Stimulated activated CD8-positive, alpha-beta memory T cell treated with anti-CD3 and anti-CD28 coated beads, Interleukin-4, amount 100 ng/mL, for 4 hours (primary cell): ENCODE data around the gene OAS2.
"Not testable (repeated sequence)": the region's sequence is repeated elsewhere in the genome, so short reads cannot be mapped to it uniquely, and the experiment has no call there.

Experiments
- DNase-seq, 2 donors: peaks; one replicate each; pipeline ENCODE4 v3.0.0-alpha.2; 2020; ENCODE audit warnings: low read depth in 2 of 2, low spot score in 1 of 2

The OAS2 gene

GRCh38 chr12:112979041-112979680 is 842 bp downstream of the OAS2 start:
- DNase-seq: peak in 1 of 2 donors; percentile 13

GRCh38 chr12:112980491-112981158 is 2.3 kb downstream of the OAS2 start:
- no peak for DNase-seq

GRCh38 chr12:112985642-112986290 is 7.4 kb downstream of the OAS2 start:
- no peak for DNase-seq

GRCh38 chr12:112986291-112986800 is 8.0 kb downstream of the OAS2 start:
- no peak for DNase-seq

- no peak for DNase-seq
Observed at GRCh38 chr12:112987561-112987960, 9.2 kb downstream of the OAS2 start.

GRCh38 chr12:112988224-112988623 is 9.9 kb downstream of the OAS2 start:
- DNase-seq: no peak

GRCh38 chr12:112988823-112989385 is 10.6 kb downstream of the OAS2 start:
- DNase-seq: not testable (repeated sequence)

GRCh38 chr12:112989806-112990205 is 11.5 kb downstream of the OAS2 start:
- no peak for DNase-seq

- DNase-seq: peak in 1 of 2 donors; percentile 28
Observed at GRCh38 chr12:112992541-112993398, 14.5 kb downstream of the OAS2 start.

- DNase-seq: no peak
Observed at GRCh38 chr12:112995008-112995407, 16.7 kb downstream of the OAS2 start.

GRCh38 chr12:112996501-112996900 is 18.2 kb downstream of the OAS2 start:
- DNase-seq: no peak

- no peak for DNase-seq
Observed at GRCh38 chr12:112997506-112997905, 19.2 kb downstream of the OAS2 start.

- DNase-seq: no peak
Observed at GRCh38 chr12:112998987-112999767, 20.9 kb downstream of the OAS2 start.

- DNase-seq: no peak
Observed at GRCh38 chr12:113000433-113000832, 22.1 kb downstream of the OAS2 start.

GRCh38 chr12:113002155-113002554 is 23.8 kb downstream of the OAS2 start:
- no peak for DNase-seq

- DNase-seq: no peak
Observed at GRCh38 chr12:113002676-113003075, 24.4 kb downstream of the OAS2 start.

GRCh38 chr12:113003636-113004035 is 25.3 kb downstream of the OAS2 start:
- DNase-seq: no peak

GRCh38 chr12:113005762-113006161 is 27.4 kb downstream of the OAS2 start:
- no peak for DNase-seq

- no peak for DNase-seq
Observed at GRCh38 chr12:113006206-113006605, 27.9 kb downstream of the OAS2 start.

GRCh38 chr12:113006641-113007040 is 28.3 kb downstream of the OAS2 start:
- DNase-seq: no peak
